NB4 (cell line): ENCODE data around the gene LDHAL6B.

Experiments used
- DNase-seq: peaks from one replicate; pipeline ENCODE4 v3.0.0; 2010; ENCODE audit warnings: low read depth
- H3K4me3 ChIP-seq: one replicate; pipeline ENCODE4 v1.5.1; 2011; ENCODE audit warnings: mild to moderate bottlenecking, low read depth, low read length, moderate library complexity
- MAX ChIP-seq: IDR thresholded peaks from 2 replicates; pipeline ENCODE4 v1.6.1; 2011; ENCODE audit warnings: low read depth, low read length
- MYC ChIP-seq: IDR thresholded peaks from 2 replicates; pipeline ENCODE4 v1.6.1; 2011; ENCODE audit warnings: low read depth, low read length
- POLR2A ChIP-seq: IDR thresholded peaks from 2 replicates; pipeline ENCODE4 v1.6.1; 2011; ENCODE audit warnings: mild to moderate bottlenecking; ENCODE audit not compliant: insufficient read length; ENCODE audit errors: extremely low read depth
- TF ChIP-seq, protein P1 (sequence below): IDR thresholded peaks from one replicate; pipeline ENCODE4 v1.5.1; 2012; ENCODE audit warnings: low read depth, low read length

The LDHAL6B gene

DNA sequence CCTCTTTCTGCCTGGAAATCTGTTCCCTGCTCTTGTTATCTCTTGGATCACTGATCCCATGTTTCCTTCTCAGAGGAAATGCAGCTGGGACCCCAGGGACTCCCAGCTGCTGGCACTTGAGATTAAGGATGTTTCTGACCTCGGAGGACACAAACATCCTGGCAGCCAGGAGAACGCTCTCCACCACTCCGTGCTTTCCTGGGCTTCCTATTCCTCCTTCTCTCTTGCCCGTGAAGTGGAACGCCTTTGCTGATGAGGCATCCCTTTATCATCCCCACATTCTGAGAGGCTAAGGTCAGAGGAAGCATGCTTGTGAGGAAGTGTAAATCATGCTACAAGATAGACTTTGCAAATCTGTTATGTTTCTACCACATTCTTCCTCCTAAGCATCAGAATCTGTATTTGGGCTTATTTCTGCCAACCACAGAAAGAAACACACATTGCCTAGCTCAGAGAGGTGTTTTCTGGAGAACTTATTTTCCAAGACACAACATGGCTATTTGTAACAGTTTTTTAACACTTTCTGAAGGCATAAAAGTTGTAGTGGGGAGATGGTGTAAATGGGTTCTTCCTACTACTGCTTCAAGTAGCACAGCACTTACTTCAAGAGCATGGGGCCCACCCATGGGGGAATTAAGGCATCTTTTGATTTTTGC is 25.6 kb upstream of the LDHAL6B start:
- H3K4me3 ChIP-seq, result no peak overlapping the region
- no peak for DNase-seq
- no peak for TF ChIP-seq MYC
- TF ChIP-seq POLR2A, result no peak
- TF ChIP-seq, protein P1, sequence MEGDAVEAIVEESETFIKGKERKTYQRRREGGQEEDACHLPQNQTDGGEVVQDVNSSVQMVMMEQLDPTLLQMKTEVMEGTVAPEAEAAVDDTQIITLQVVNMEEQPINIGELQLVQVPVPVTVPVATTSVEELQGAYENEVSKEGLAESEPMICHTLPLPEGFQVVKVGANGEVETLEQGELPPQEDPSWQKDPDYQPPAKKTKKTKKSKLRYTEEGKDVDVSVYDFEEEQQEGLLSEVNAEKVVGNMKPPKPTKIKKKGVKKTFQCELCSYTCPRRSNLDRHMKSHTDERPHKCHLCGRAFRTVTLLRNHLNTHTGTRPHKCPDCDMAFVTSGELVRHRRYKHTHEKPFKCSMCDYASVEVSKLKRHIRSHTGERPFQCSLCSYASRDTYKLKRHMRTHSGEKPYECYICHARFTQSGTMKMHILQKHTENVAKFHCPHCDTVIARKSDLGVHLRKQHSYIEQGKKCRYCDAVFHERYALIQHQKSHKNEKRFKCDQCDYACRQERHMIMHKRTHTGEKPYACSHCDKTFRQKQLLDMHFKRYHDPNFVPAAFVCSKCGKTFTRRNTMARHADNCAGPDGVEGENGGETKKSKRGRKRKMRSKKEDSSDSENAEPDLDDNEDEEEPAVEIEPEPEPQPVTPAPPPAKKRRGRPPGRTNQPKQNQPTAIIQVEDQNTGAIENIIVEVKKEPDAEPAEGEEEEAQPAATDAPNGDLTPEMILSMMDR, result no peak
- TF ChIP-seq MAX, result no peak

DNA sequence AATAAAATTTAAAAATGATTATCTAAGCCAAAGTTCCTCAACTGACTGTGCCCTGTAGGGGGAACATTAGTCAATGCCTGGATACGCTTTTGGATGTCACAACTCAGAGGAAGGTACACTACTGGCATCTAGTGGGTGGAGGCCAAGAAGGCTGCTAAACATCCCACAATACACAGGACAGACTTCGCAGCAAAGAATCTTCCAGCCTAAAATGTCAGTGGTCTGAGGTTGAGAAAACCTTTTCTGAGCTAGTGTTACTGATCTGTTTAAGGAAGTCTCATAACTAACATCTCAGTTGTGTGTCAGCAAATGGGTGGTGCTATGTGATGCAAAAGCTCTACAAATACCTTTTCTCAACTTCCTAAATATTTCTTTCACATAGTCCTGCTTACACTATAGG is 20.9 kb upstream of the LDHAL6B start:
- no peak overlapping the region for H3K4me3 ChIP-seq
- TF ChIP-seq MAX (no peak), MYC (no peak)
- TF ChIP-seq, protein P1, result peak; percentile 8
- DNase-seq, result peak; percentile 30

- TF ChIP-seq, protein P1, result no peak
- TF ChIP-seq MAX (no peak), MYC (no peak), POLR2A (no peak)
- DNase-seq, result no peak
- H3K4me3 ChIP-seq, result no peak overlapping the region
Observed at GRCh38 chr15:59186501-59186900, 20.1 kb upstream of the LDHAL6B start.

GRCh38 chr15:59189241-59189640 is 17.4 kb upstream of the LDHAL6B start:
- TF ChIP-seq, protein P1, result no peak
- TF ChIP-seq MYC (no peak), MAX (no peak), POLR2A (no peak)
- no peak for DNase-seq
- H3K4me3 ChIP-seq, result no peak overlapping the region

GRCh38 chr15:59190291-59190690 is 16.4 kb upstream of the LDHAL6B start:
- TF ChIP-seq POLR2A (no peak), MYC (no peak), MAX (no peak)
- TF ChIP-seq, protein P1, result no peak
- H3K4me3 ChIP-seq, result no peak overlapping the region
- no peak for DNase-seq

GRCh38 chr15:59191855-59192237 is 14.8 kb upstream of the LDHAL6B start:
- TF ChIP-seq MYC (no peak), POLR2A (no peak), MAX (no peak)
- TF ChIP-seq, protein P1, result no peak
- H3K4me3 ChIP-seq, result no peak overlapping the region
- no peak for DNase-seq
